NCI-H1694 (cell line): Measurements from ENCODE around the gene REPS2.
A peak's percentile ranks its signal among the peaks of the same experiment; 100 is the strongest.

Experiments
- DNase-seq: peaks from one replicate; lab custom pipeline; 2025; lab: John Stamatoyannopoulos, UW

Gene REPS2

GRCh38 chrX:17005712-17006368 is 59.4 kb downstream of the REPS2 start:
- DNase-seq: no peak

- no peak for DNase-seq
Measured at GRCh38 chrX:17007134-17007768, 60.8 kb downstream of the REPS2 start.

- no peak for DNase-seq
Measured at GRCh38 chrX:17009856-17010625, 63.6 kb downstream of the REPS2 start.

GRCh38 chrX:17012465-17012864 is 66.0 kb downstream of the REPS2 start:
- no peak for DNase-seq

GRCh38 chrX:17014216-17014615 is 67.8 kb downstream of the REPS2 start:
- no peak for DNase-seq

- DNase-seq: no peak
Measured at GRCh38 chrX:17017134-17017533, 70.7 kb downstream of the REPS2 start.

- DNase-seq: no peak
Measured at GRCh38 chrX:17020356-17020755, 73.9 kb downstream of the REPS2 start.

GRCh38 chrX:17020851-17021821 is 74.7 kb downstream of the REPS2 start:
- no peak for DNase-seq

- peak; percentile 10 for DNase-seq
Measured at GRCh38 chrX:17021851-17022604, 75.6 kb downstream of the REPS2 start.

- no peak for DNase-seq
Measured at GRCh38 chrX:17023661-17024060, 77.2 kb downstream of the REPS2 start.

GRCh38 chrX:17024886-17025285 is 78.4 kb downstream of the REPS2 start:
- no peak for DNase-seq

- no peak for DNase-seq
Measured at GRCh38 chrX:17025621-17026302, 79.3 kb downstream of the REPS2 start.

GRCh38 chrX:17027931-17028330 is 81.5 kb downstream of the REPS2 start:
- no peak for DNase-seq

- no peak for DNase-seq
Measured at GRCh38 chrX:17028356-17028755, 81.9 kb downstream of the REPS2 start.

- no peak for DNase-seq
Measured at GRCh38 chrX:17030092-17030491, 83.6 kb downstream of the REPS2 start.

- no peak for DNase-seq
Measured at GRCh38 chrX:17030580-17031270, 84.3 kb downstream of the REPS2 start.

GRCh38 chrX:17031827-17032226 is 85.4 kb downstream of the REPS2 start:
- no peak for DNase-seq

- DNase-seq: no peak
Measured at GRCh38 chrX:17032351-17032750, 85.9 kb downstream of the REPS2 start.

GRCh38 chrX:17033225-17033624 is 86.8 kb downstream of the REPS2 start:
- DNase-seq: no peak

- no peak for DNase-seq
Measured at GRCh38 chrX:17035111-17035510, 88.7 kb downstream of the REPS2 start.
